Ishikawa (cell line): ENCODE results near the gene TMPRSS13.

Experiments
- CEBPB ChIP-seq: IDR thresholded peaks from 2 replicates; pipeline ENCODE4 v1.6.1; 2012
- EGR1 ChIP-seq: IDR thresholded peaks from 2 replicates; pipeline ENCODE4 v1.6.1; 2012
- NFIC ChIP-seq: IDR thresholded peaks from 2 replicates; pipeline ENCODE4 v1.6.1; 2012
- TF ChIP-seq, protein P1 (sequence below): IDR thresholded peaks from 2 replicates; pipeline ENCODE4 v1.6.1; 2012

DNA sequence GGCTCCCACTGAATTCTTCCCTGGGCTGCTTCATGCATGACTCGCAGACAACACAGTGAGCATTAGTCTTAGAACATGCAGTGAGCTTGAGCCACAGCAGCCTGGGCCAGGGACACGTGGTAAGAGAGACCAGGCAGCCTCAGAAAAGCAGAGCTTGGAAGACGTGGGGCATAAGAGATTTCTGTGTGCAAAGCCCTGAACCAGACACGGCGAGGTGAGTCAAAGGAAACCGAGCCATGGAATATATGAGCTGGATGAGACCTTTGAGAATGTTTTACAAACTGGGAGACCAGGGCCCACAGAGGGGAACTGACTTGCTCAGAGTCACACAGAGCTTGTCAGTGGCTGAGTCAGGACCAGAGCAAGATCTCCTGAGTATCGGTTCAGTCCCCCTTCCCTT, 44.2 kb downstream of the TMPRSS13 start:
- TF ChIP-seq NFIC (no peak), CEBPB (no peak), EGR1 (no peak)
- TF ChIP-seq, protein P1, sequence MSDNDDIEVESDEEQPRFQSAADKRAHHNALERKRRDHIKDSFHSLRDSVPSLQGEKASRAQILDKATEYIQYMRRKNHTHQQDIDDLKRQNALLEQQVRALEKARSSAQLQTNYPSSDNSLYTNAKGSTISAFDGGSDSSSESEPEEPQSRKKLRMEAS = no peak
